GM18858 (cell line): ENCODE data around the gene CFHR5.
"Not testable (repeated sequence)": the region's sequence is repeated elsewhere in the genome, so short reads cannot be mapped to it uniquely, and the experiment has no call there.

Experiments used
- ATAC-seq: cut with Tn5 transposase; IDR thresholded peaks from one replicate; pipeline ENCODE4 v1.9.1; 2021; ENCODE audit not compliant: unreplicated experiment

CFHR5 gene

DNA sequence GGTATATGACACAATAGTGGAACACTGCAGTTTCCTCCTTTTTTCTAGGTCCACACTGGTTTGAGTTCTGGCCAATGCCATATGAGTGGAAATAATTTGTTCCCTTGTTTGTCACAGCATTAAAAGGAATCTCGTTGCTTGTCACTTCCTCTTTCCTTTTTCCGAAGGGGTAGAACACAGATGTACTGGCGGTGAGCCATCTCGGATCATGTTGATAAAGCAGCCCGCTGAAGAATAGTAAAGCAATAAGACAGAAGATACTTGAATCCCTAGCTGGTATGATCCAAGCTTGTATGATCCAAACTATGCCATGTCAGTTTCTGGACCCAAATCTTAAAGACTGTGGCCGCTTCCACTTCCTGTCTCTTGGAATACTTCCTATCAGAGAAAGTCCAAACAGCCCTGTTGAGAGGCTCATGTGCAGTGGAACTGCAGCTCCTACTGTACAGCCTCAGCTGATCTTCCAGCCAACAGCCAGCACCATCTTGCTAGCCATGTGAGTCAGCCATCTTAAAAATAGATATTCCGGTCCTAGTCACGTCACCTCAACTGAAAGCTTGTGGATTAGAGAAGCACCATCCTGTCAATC, 40.3 kb downstream of the CFHR5 start:
- ATAC-seq = no peak

DNA sequence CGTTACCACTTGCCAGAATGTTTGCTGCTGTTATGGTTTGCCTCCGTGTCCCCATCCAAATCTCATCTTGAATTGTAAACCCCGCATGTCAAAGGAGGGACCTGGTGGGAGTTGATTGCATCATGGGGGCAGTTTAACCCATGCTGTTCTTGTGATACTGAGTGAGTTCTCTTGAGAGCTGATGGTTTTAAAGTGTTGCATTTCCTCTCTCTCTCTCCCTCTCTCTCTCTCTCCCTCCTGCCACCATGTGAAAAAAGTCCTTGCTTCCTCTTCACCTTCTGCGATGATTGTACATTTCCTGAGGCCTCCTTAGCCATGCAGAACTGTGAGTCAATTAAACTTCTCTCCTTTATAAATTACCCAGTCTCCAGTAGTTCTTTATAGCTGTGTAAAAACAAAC, 44.4 kb downstream of the CFHR5 start:
- ATAC-seq = no peak

- ATAC-seq = no peak
Observed at GRCh38 chr1:197024460-197024859, 47.1 kb downstream of the CFHR5 start.

DNA sequence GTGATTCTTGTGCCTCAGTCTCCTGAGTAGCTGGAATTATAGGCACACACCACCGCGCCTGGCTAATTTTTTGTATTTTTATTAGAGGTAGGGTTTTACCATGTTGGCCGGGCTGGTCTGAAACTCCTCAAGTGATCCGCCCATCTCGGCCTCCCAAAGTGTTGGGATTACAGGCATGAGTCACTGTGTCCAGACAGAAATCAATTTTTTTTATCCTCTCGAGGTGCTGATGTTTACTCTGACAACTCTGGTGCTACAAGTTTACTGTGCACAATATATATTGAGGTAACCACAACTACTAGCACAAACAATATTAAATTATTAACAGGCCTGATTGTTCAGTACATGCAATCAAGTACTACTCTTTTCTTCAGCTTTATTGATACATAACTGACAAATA, 50.0 kb downstream of the CFHR5 start:
- no peak for ATAC-seq

DNA sequence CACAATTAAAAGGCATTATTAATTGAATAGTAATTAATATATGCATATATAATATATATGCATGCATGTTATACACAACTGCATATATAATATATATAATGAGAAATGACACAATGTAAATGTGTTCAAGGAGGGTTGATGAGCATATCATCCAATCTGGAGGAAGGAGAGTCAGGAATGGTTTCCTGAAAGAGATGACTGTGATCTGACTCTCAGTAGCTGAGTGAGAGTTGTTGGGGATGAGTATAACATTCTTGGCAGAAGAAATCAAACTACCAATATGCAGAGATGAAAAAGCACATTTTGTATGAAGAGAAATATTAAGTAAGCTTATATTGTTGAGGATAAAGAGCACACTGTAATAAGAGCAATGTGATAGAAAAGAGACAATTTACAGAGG, 52.4 kb downstream of the CFHR5 start:
- no peak for ATAC-seq

DNA sequence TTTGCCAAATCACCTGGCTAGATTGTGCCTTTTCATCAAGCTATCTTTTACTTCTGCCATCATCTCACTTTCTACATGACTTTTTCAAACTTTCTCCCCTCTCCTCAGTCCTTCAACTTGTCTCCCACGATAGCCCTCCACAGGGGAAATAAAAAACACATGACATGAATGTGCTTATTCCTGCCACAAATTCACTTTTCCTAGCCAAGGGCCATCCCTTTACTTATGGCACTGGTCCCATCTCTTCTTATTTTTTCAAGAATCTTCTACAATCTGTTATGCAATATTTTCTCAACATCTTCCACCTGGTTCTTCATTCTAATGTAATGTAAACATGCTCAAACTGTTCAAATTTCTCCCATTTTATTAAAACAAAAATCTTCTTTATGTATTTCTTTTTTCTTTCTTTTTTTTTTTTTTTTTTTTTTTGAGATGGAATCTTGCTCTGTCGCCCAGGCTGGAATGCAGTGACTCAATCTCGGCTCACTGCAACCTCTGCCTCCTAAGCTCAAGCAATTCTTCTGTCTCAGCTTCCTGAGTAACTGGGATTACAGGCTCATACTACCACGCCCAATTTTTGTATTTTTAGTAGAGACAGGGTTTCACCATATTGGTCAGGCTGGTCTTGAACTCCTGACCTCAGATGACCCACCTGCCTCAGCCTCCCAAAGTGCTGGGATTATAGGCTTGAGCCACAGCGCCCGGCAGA, 57.4 kb downstream of the CFHR5 start:
- ATAC-seq = not testable (repeated sequence)

DNA sequence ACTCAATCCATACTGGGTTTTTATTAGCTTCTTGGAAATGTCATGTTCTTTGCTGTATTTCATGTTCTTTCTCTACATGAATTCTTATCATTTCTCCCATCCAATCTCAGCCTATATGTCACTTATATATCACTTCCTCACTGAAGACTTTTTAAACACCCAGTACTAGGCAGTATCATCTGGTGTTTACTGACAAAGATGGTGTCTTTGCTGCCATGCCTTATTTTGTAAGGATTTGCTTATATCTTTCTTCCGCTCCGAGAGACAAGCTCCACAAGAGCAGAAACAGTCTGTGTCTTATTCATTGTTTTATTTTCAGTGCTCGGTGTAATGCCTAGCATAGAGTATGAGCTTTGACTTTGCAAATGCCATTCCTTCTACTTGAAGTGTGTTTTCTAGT, 59.5 kb downstream of the CFHR5 start:
- ATAC-seq = no peak

DNA sequence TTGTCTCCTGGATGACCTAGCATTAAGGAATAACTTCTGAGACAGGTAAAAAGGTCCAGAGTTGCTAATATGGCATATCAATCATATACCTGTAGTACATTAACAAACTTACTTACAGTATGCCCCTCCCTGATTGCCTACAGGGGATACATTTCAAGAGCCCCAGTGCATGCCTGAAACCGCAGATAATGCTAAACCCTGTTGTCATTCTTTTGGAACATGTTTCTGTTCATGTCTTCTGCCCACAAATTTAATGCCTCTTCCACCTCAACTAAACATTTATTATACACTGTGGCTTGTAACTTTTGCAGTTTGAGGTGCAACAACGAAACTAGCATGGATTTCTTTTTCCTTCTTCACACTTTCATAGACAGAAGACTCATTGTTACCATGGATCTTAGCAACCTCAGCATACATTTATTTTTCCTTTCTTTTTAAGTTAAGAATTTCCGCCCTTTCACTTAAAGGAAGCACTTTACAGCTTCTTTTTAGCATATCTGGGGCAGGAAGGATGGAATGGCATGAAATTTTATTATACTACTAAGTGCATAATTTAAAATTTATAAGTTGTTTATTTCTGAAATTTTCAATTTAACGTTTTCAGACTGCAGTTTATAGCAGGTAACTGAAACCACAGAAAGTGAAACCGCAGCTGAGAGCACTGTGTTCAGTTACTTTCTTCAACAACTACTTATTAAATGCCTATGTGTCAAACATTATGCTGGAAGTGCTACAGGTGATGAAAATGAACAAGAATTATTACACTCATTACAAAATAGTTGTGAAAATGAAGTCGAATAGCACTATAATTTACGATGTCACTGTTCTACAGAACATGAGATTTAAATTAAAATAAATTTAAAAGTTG, 64.4 kb downstream of the CFHR5 start:
- peak; percentile 79 for ATAC-seq

DNA sequence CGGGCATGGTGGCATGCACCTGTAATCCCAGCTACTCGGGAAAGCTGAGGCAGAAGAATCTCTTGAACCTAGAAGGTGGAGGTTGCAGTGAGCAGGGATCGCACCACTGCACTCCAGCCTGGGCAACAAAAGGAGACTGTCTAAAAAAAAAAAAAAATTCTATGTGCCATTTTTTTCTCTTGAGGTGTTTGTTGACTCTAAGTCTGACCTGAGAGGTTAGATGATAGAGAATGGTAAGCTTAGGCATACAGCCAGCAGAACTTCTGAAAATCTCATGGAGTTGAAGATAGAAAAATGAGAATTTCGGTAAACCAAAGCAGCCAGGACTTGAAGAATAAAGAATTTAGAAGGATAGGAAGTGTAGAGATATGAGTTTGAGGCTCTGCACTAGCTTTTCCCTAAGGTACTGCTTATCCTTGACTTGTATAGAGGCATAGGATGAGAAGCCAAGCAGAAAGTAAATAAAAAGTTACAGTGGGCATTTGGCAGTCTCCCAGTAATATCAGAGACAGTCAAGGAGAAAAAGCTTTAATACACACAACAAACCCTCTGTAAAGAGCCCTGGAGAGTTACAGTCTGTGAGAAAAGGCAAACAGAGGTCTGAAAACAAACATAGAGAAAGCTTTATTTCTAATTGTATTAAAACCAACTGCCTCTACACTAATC, 65.5 kb downstream of the CFHR5 start:
- no peak for ATAC-seq

DNA sequence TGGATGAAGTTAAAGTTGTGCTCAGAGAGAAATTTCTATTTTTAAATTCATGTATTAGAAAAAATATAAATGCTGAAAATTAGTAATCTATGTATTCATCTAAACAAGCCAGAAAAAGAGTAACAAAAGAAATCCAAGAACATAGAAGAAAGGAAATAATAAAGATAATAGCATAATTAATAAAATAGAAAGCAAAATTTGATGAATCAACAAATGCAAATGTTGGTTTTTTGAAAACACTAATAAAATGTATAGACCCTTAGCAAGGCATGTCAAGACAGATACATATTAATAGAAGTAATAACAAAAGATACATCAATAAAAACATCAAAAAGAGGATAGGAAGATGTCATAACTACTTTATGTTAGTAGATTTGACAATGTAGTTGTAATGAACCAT, 71.7 kb downstream of the CFHR5 start:
- ATAC-seq = no peak
